Measurements from ENCODE around the gene TLCD3B.

TLCD3B gene

GRCh38 chr16:30003670-30004423, 27.2 kb downstream of the TLCD3B start:
- DNase-seq, result no peak

- no peak for DNase-seq
These were observed 28.3 kb downstream of the TLCD3B start for GRCh38 chr16:30002614-30003346.

DNA sequence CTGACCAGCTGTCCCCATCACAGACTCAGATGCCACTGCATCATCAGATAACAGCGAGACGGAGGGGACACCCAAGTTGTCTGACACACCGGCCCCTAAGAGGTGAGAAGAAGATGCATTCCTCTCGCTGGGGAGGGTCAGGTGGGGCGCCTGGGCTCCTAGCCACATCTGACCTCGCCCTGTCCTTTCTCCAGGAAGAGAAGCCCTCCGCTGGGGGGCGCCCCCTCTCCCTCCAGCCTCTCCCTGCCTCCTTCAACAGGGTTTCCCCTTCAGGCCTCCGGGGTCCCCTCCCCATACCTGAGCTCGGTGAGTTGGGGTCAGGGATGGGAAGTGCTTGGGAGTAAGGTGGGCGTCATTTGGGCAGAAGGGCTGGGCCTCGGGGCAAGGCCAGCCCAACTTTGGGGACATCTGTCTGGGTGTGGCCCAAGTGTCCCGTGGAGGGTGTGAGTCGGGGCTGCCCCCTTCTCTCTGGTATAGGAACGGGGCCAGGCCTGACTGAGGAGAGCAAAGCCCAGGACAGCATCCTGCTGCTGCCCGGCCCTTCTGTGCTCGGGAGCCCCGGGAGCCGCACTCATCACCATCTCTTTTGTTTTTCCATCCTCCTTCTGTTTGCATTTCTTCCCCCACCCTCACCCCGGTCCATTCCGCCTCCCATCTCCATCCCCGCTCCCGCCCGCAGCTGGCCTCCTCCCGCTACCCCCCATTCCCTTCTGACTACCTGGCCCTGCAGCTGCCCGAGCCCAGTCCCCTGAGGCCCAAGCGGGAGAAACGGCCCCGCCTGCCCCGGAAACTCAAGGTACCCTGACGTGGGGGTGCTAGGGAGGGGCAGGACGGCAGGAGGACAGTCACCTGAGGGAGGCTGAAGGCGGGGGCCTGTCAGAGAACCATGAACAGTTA, 30.1 kb downstream of the TLCD3B start:
- DNase-seq, result no peak

GRCh38 chr16:29999605-30000004, 31.5 kb downstream of the TLCD3B start:
- DNase-seq, result no peak

DNA sequence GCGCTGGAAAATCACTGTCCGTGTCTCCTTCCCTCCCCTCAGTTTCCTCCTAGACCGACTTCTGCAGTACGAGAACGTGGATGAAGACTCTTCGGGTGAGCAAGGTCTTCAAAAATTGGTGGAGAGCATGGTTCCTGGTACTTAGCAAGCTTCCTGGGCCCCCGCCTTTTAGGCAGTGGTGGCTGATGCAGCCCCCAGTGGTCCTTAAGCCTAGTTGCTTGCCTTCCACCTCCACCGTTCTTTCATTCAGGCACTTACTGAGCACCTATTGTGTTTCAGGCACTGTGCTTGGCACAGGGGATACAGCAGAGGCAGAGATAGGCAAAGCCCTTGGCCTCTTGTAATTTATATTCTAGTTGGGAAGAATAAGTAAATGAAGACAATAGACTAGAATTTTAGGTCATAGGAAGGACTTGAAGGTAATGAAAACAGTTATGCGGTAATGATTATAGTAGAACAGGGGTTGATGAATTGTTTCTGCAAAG, 34.3 kb downstream of the TLCD3B start:
- DNase-seq, result no peak

GRCh38 chr16:29995911-29996765, 34.9 kb downstream of the TLCD3B start, which contains the start of gene INO80E:
INO80E (plus strand) TSS chr16:29996241; CDS start chr16:29996311, 70 bp downstream.
- DNase-seq, result peak; percentile 98 to 99 (median 99)

DNA sequence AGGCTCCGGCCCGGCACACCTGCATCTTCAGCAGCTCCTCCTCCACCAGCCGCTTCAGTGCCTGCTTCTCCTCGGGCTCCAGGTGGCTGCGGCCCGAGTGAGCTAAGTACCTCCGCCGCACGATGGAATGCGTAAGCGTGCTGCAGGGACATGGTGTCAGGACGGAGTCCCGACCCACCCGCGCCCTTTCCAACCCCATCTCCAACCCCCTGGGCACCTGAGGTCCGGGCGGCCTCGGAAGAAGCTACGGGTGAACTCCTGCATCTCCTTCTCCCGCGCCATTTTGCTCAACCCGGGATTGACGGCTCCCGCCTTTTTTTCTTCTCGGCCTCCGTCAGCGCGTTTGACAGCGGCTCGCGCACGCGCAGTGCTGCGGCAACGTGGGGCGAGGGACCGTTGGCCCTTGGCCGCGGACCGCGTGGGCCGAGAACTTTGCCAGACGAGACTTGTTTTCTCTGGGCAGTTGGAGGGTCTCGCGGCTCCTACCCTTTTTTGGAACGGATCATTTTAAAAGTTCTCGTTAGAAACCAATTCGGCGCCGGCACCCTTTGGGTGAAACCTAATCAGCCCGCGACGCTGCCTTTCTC, 35.7 kb downstream of the TLCD3B start, which contains the start of gene HIRIP3:
Gene HIRIP3 (minus strand): TSS at position 294 of the 587 bp plus-strand sequence. CDS start 12 bp downstream, at position 282.
- peak; percentile 66 to 74 (median 73) for DNase-seq

- no peak for DNase-seq
These were observed 36.3 kb downstream of the TLCD3B start for GRCh38 chr16:29994600-29995323.

GRCh38 chr16:29993903-29994599, 37.0 kb downstream of the TLCD3B start:
- no peak for DNase-seq

GRCh38 chr16:29993191-29993902, 37.7 kb downstream of the TLCD3B start:
- no peak for DNase-seq

- no peak for DNase-seq
These were observed 38.6 kb downstream of the TLCD3B start for GRCh38 chr16:29992344-29992967.

- no peak for DNase-seq
These were observed 39.5 kb downstream of the TLCD3B start for GRCh38 chr16:29991571-29991904.

- DNase-seq, result no peak
These were observed 40.0 kb downstream of the TLCD3B start for GRCh38 chr16:29990883-29991570.

GRCh38 chr16:29990034-29990433, 41.0 kb downstream of the TLCD3B start:
- no peak for DNase-seq

DNA sequence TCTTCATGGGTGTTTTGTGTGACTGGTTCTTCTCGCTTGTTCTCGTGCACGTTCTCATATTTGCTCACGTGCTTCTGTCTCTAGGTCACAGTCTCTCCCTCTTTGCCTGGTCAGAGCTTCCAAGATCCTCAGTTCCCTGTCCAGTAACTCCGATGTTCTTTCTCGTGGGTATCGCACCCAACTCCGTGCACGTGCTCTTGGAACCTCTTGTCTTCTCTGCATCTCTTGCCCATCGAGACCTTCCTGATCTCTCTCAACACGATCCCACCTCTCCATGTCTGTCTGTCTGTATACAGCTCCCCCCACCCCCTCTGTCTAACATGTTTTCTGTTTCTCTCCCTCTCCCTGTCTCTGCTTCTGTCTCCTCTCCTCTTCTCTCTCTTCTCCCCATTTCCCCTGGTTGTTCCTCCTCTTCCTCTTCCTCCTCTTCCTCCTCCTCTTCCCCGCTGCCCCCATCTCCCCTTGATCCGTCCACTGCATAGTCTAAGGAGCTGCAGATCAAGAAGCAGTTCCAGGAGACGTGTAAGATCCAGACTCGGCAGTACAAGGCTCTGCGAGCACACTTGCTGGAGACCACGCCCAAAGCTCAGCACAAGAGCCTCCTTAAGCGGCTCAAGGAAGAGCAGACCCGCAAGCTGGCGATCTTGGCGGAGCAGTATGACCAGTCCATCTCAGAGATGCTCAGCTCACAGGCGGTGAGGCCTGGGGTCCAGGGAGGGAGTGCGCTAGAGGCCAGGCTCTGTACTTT, 41.8 kb downstream of the TLCD3B start:
- no peak for DNase-seq

- no peak for DNase-seq
These were observed 42.6 kb downstream of the TLCD3B start for GRCh38 chr16:29988346-29989075.
